ENCODE results near the gene TCF19.

The TCF19 gene

GRCh38 chr6:31114970-31115849 lies 43.2 kb upstream of the TCF19 start:
- DNase-seq (ENCODE audit: extremely low read depth, low read depth) = no peak
- peak overlapping the region; percentile 1; the same call in 1 of the 2 replicates for H3K4me3 ChIP-seq (replicated peaks; ENCODE audit: low read depth, low read length)
- TF ChIP-seq CTCF (IDR thresholded peaks at IDR 0.05; ENCODE audit: low read depth, low read length, missing control alignments) = peak; percentile 27

GRCh38 chr6:31115941-31116560 lies 42.3 kb upstream of the TCF19 start:
- no peak for DNase-seq (ENCODE audit: extremely low read depth, low read depth)
- H3K4me3 ChIP-seq (replicated peaks; ENCODE audit: low read depth, low read length) = no peak overlapping the region
- no peak for TF ChIP-seq CTCF (IDR thresholded peaks at IDR 0.05; ENCODE audit: low read depth, low read length, missing control alignments)

GRCh38 chr6:31116661-31117385 lies 41.6 kb upstream of the TCF19 start:
- no peak overlapping the region for H3K4me3 ChIP-seq (replicated peaks; ENCODE audit: low read depth, low read length)
- no peak for TF ChIP-seq CTCF (IDR thresholded peaks at IDR 0.05; ENCODE audit: low read depth, low read length, missing control alignments)
- no peak for DNase-seq (ENCODE audit: extremely low read depth, low read depth)

GRCh38 chr6:31118178-31118577 lies 40.2 kb upstream of the TCF19 start:
- no peak for DNase-seq (ENCODE audit: extremely low read depth, low read depth)
- no peak overlapping the region for H3K4me3 ChIP-seq (replicated peaks; ENCODE audit: low read depth, low read length)
- TF ChIP-seq CTCF (IDR thresholded peaks at IDR 0.05; ENCODE audit: low read depth, low read length, missing control alignments) = no peak

GRCh38 chr6:31120151-31120915 lies 38.1 kb upstream of the TCF19 start, which contains the start of gene CDSN:
Gene CDSN, minus strand, starts transcription at chr6:31120446. Its CDS starts 27 bp downstream, at chr6:31120419.
- no peak for DNase-seq (ENCODE audit: extremely low read depth, low read depth)
- TF ChIP-seq CTCF (IDR thresholded peaks at IDR 0.05; ENCODE audit: low read depth, low read length, missing control alignments) = no peak
- H3K4me3 ChIP-seq (replicated peaks; ENCODE audit: low read depth, low read length) = no peak within 1 kb of the TSS

GRCh38 chr6:31121131-31121790 lies 37.1 kb upstream of the TCF19 start:
- H3K4me3 ChIP-seq (replicated peaks; ENCODE audit: low read depth, low read length) = no peak overlapping the region
- no peak for TF ChIP-seq CTCF (IDR thresholded peaks at IDR 0.05; ENCODE audit: low read depth, low read length, missing control alignments)
- DNase-seq (ENCODE audit: extremely low read depth, low read depth) = no peak
